OCI-LY3 (cell line): ENCODE measurements around the gene ADAD2.

Experiments used
- EZH2phosphoT487 ChIP-seq: fragments of 200-600 bp; shearing (Covaris generic); IDR thresholded peaks from 2 replicates; pipeline ENCODE4 v1.6.1; 2018; ENCODE audit warnings: antibody characterized with exemption, mixed run types, low read depth
- TF ChIP-seq, protein P1 (sequence below): fragments of 200-600, 300-600 bp; sonication (generic); IDR thresholded peaks from 2 replicates; pipeline ENCODE4 v1.5.1; 2014; ENCODE audit warnings: antibody characterized with exemption, low read length, low read depth

DNA sequence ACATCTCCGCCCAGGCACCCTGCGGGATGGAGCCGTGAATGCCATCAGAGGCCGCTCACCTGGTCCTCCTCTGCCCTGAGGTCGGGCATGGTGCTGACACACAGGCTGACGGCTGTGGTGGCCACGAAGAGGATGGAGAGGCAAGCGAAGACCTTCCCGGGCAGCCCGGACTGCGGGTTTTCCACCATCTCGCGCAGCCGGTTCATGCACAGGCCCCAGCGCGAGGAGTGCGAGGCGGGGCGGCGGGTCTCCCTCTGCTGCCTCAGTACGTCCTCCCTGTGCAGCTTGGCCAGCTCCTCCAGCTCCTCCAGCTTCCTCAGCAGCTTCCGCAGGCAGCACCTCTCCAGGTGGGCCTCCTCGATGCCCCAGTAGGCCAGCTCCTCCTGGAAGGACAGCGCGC is 45.7 kb downstream of the ADAD2 start:
- TF ChIP-seq, protein P1, sequence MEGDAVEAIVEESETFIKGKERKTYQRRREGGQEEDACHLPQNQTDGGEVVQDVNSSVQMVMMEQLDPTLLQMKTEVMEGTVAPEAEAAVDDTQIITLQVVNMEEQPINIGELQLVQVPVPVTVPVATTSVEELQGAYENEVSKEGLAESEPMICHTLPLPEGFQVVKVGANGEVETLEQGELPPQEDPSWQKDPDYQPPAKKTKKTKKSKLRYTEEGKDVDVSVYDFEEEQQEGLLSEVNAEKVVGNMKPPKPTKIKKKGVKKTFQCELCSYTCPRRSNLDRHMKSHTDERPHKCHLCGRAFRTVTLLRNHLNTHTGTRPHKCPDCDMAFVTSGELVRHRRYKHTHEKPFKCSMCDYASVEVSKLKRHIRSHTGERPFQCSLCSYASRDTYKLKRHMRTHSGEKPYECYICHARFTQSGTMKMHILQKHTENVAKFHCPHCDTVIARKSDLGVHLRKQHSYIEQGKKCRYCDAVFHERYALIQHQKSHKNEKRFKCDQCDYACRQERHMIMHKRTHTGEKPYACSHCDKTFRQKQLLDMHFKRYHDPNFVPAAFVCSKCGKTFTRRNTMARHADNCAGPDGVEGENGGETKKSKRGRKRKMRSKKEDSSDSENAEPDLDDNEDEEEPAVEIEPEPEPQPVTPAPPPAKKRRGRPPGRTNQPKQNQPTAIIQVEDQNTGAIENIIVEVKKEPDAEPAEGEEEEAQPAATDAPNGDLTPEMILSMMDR: no peak
- TF ChIP-seq EZH2phosphoT487: no peak
